SK-N-SH (cell line): ENCODE results near the gene EIF2D. TPM values are rescaled to one million over a fixed set of nuclear protein-coding genes. Genes with fewer than 3 reads are reported as not detected.

Source experiments
- CTCF ChIA-PET: fragments of 300-600, 350-600 bp; formaldehyde crosslinking; extraction: SDS; loops from one replicate; lab custom pipeline; 2021; lab: Yijun Ruan, JAX
- POLR2A ChIA-PET: fragments of 350-600 bp; sonication (Branson Sonifier 250); formaldehyde crosslinking; extraction: SDS; loops from one replicate; lab custom pipeline; 2020; ENCODE audit warnings: antibody characterized with exemption, inconsistent platforms; lab: Yijun Ruan, JAX
- DNase-seq: peaks from one replicate; pipeline ENCODE4 v3.0.0; 2012
- H2AFZ ChIP-seq: fragments of 200-600 bp; sonication (generic); 2 replicates; pipeline ENCODE4 v1.8.1; 2016; ENCODE audit warnings: antibody characterized with exemption, mild to moderate bottlenecking, low read depth
- H3F3A ChIP-seq: fragments of 200-600 bp; sonication (generic); replicated peaks from 2 replicates; pipeline ENCODE3; 2016; ENCODE audit warnings: antibody characterized with exemption, mild to moderate bottlenecking; ENCODE audit not compliant: insufficient read depth
- H3K27ac ChIP-seq, 2 experiments: fragments of 200-500 bp in 1 of 2; fragments of 200-600 bp in 1 of 2; sonication (Bioruptor generic) in 1 of 2; sonication (generic), shearing (Covaris generic) in 1 of 2; 2 replicates each; pipeline versions ENCODE4 v1.5.1 to v1.6.1; 2014 to 2016; ENCODE audit warnings: low read depth in 2 of 2, inconsistent platforms in 1 of 2, low read length in 1 of 2, mild to moderate bottlenecking in 1 of 2, mixed read lengths in 1 of 2
- H3K27me3 ChIP-seq: fragments of 200-600 bp; sonication (generic), shearing (Covaris generic); 2 replicates; pipeline ENCODE4 v1.6.1; 2016; ENCODE audit warnings: mixed run types; ENCODE audit not compliant: insufficient read depth
- H3K36me3 ChIP-seq, 2 experiments: fragments of 200-500 bp in 1 of 2; fragments of 200-600 bp in 1 of 2; sonication (Bioruptor generic) in 1 of 2; sonication (generic) in 1 of 2; replicated peaks in 1 of 2; 2 replicates each; pipeline versions ENCODE3 to v1.5.1; 2014 to 2016; ENCODE audit warnings: low read length in 1 of 2, mild to moderate bottlenecking in 1 of 2; ENCODE audit not compliant: insufficient read depth in 2 of 2, control insufficient read depth in 1 of 2
- H3K4me1 ChIP-seq, 2 experiments: fragments of 200-500 bp in 1 of 2; fragments of 200-600 bp in 1 of 2; sonication (Bioruptor generic) in 1 of 2; sonication (generic), shearing (Covaris generic) in 1 of 2; 2 replicates each; pipeline versions ENCODE4 v1.5.1 to v1.6.1; 2014 to 2016; ENCODE audit warnings: low read depth in 1 of 2, low read length in 1 of 2, mixed run types in 1 of 2; ENCODE audit not compliant: insufficient read depth in 2 of 2, control insufficient read depth in 1 of 2
- H3K4me2 ChIP-seq: fragments of 200-600 bp; sonication (generic), shearing (Covaris generic); 2 replicates; pipeline ENCODE4 v1.6.1; 2017; ENCODE audit warnings: mixed run types
- H3K4me3 ChIP-seq, 2 experiments: fragments of 200-500 bp in 1 of 2; fragments of 200-600 bp in 1 of 2; sonication (Bioruptor generic) in 1 of 2; sonication (generic), shearing (Covaris generic) in 1 of 2; 2 replicates each; pipeline versions ENCODE4 v1.5.1 to v1.8.1; 2014 to 2016; ENCODE audit warnings: low read depth in 2 of 2, inconsistent platforms in 1 of 2, low read length in 1 of 2, mild to moderate bottlenecking in 1 of 2, mixed read lengths in 1 of 2, moderate library complexity in 1 of 2
- H3K79me2 ChIP-seq: fragments of 200-600 bp; sonication (generic); 2 replicates; pipeline ENCODE4 v1.8.1; 2017; ENCODE audit warnings: mild to moderate bottlenecking; ENCODE audit not compliant: insufficient read depth
- H3K9ac ChIP-seq: fragments of 200-600 bp; sonication (generic); 2 replicates; pipeline ENCODE4 v1.6.1; 2017; ENCODE audit warnings: mixed run types
- H3K9me2 ChIP-seq: fragments of 200-600 bp; sonication (generic); 2 replicates; pipeline ENCODE4 v1.6.1; 2017; ENCODE audit warnings: mixed run types
- H3K9me3 ChIP-seq: fragments of 200-600 bp; sonication (generic); 2 replicates; pipeline ENCODE4 v1.6.1; 2017; ENCODE audit warnings: mixed run types, mild to moderate bottlenecking, moderate library complexity
- H4K20me1 ChIP-seq: fragments of 200-600 bp; sonication (generic); 2 replicates; pipeline ENCODE4 v1.6.1; 2017; ENCODE audit warnings: mild to moderate bottlenecking, mixed run types; ENCODE audit not compliant: insufficient read depth
- CTCF ChIP-seq: fragments of 200-600 bp; sonication (generic); IDR thresholded peaks from 2 replicates; pipeline ENCODE4 v1.6.1; 2017; ENCODE audit warnings: antibody characterized with exemption, mild to moderate bottlenecking, moderate library complexity
- ELF1 ChIP-seq: IDR thresholded peaks from 2 replicates; pipeline ENCODE4 v1.4.0; 2012
- FOSL2 ChIP-seq: IDR thresholded peaks from 2 replicates; pipeline ENCODE4 v1.4.0; 2012; ENCODE audit warnings: low read depth, mild to moderate bottlenecking, moderate library complexity, borderline replicate concordance
- GABPA ChIP-seq: IDR thresholded peaks from 2 replicates; pipeline ENCODE4 v1.4.0; 2012; ENCODE audit warnings: low read depth, mild to moderate bottlenecking
- GATA2 ChIP-seq: sonication (generic); formaldehyde crosslinking; IDR thresholded peaks from 2 replicates; pipeline ENCODE4 v1.5.0; 2020; ENCODE audit warnings: mild to moderate bottlenecking, missing genetic modification reagents
- JUND ChIP-seq: IDR thresholded peaks from 2 replicates; pipeline ENCODE4 v1.4.0; 2012
- NRF1 ChIP-seq: IDR thresholded peaks from 2 replicates; pipeline ENCODE4 v1.6.1; 2012; ENCODE audit warnings: low read depth, mild to moderate bottlenecking, low read length
- PBX3 ChIP-seq: IDR thresholded peaks from 2 replicates; pipeline ENCODE4; 2012
- POLR2AphosphoS5 ChIP-seq: IDR thresholded peaks from 2 replicates; pipeline ENCODE4 v1.6.1; 2012; ENCODE audit warnings: low read depth, low read length
- RAD21 ChIP-seq: IDR thresholded peaks from 2 replicates; pipeline ENCODE4 v1.6.1; 2012; ENCODE audit warnings: mild to moderate bottlenecking, low read length
- SMC3 ChIP-seq: IDR thresholded peaks from 2 replicates; pipeline ENCODE4 v1.6.1; 2012; ENCODE audit warnings: low read depth, low read length, improper control_type of control experiment
- TCF12 ChIP-seq: IDR thresholded peaks from 2 replicates; pipeline ENCODE4 v1.4.0; 2012
- TEAD4 ChIP-seq: IDR thresholded peaks from 2 replicates; pipeline ENCODE4 v1.4.0; 2012; ENCODE audit warnings: mild to moderate bottlenecking, borderline replicate concordance; ENCODE audit not compliant: insufficient read depth
- WGBS: methylation state at CpG from one replicate; pipeline ENCODE4 v1.1.6; 2017; ENCODE audit warnings: low lambda C conversion rate; 5-methylcytosine and 5-hydroxymethylcytosine counted together
- polyA plus RNA-seq, 3 experiments: library from polyadenylated mRNA; depleted of rRNA; stranded (reverse); fragments of >200 nt; gene quantifications; 2 replicates each; pipeline ENCODE4 v1.2.3, GENCODE V29; 2012
- TF ChIP-seq, protein P1 (sequence below): IDR thresholded peaks from 2 replicates; pipeline ENCODE4 v1.4.0; 2012; ENCODE audit warnings: low read depth, borderline replicate concordance

EIF2D gene
- polyA plus RNA-seq, 1 of the 3 experiments (the other 2 are of a cell fraction) = 59.5 TPM

- WGBS = 73% methylated on average over 7 of the region's 7 CpGs
- H3K4me2 ChIP-seq = no peak overlapping the region
- no peaks in the 10 kb centered on the region for H3K9me2 ChIP-seq
- TF ChIP-seq TCF12 = no peak
- no peak for TF ChIP-seq JUND
- TF ChIP-seq, protein P1, sequence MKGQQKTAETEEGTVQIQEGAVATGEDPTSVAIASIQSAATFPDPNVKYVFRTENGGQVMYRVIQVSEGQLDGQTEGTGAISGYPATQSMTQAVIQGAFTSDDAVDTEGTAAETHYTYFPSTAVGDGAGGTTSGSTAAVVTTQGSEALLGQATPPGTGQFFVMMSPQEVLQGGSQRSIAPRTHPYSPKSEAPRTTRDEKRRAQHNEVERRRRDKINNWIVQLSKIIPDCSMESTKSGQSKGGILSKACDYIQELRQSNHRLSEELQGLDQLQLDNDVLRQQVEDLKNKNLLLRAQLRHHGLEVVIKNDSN = no peak
- TF ChIP-seq, all 33 proteins: peak for 0
- H3K27me3 ChIP-seq = peaks cover 16% of the 10 kb centered on the region; the same call in 1 of the 2 replicates
- ChIA-PET CTCF (interaction anchor here (0.7 to 17.9 kb wide), 7 partner anchors 11 to 180 kb away, joined by 3 to 450 read pairs (median 8); partner anchors contain the start of genes DYRK3 and EIF2D), POLR2A (no interaction called here)
- no peaks in the 10 kb centered on the region for H4K20me1 ChIP-seq
- H3K4me1 ChIP-seq = peaks cover 0 to 15% of the 10 kb centered on the region in 2 experiments; a peak in 1 of 4 replicates
- no peaks in the 10 kb centered on the region for H3K9me3 ChIP-seq
- no peaks in the 10 kb centered on the region for H3K79me2 ChIP-seq
- DNase-seq = no peak
- H2AFZ ChIP-seq = no peak overlapping the region
- no peak overlapping the region for H3K27ac ChIP-seq
- H3K9ac ChIP-seq = no peak overlapping the region
- no peak overlapping the region for H3K4me3 ChIP-seq
- H3K36me3 ChIP-seq = no peaks in the 10 kb centered on the region
- peaks cover 6% of the 10 kb centered on the region for H3F3A ChIP-seq
Measured at GRCh38 chr1:206658981-206659273, 46.7 kb upstream of the EIF2D start.

GRCh38 chr1:206658264-206658980, 46.2 kb upstream of the EIF2D start:
- H3K27me3 ChIP-seq = peaks cover 12% of the 10 kb centered on the region; the same call in 1 of the 2 replicates
- no peaks in the 10 kb centered on the region for H3K36me3 ChIP-seq
- TF ChIP-seq ELF1 (no peak), CTCF (peak; percentile 61)
- H4K20me1 ChIP-seq = no peaks in the 10 kb centered on the region
- CTCF ChIA-PET = interaction anchor here (0.6 to 17.9 kb wide), 5 partner anchors 10 to 49 kb away, joined by 3 to 450 read pairs (median 12); partner anchors contain the start of genes DYRK3 and EIF2D
- no peaks in the 10 kb centered on the region for H3K9me3 ChIP-seq
- no peak overlapping the region for H3K27ac ChIP-seq
- no peak overlapping the region for H2AFZ ChIP-seq
- 70% methylated on average over 22 of the region's 22 CpGs for WGBS
- H3K4me2 ChIP-seq = no peak overlapping the region
- POLR2A ChIA-PET = interaction anchor here (0.6 kb wide), 1 partner anchor 23 kb away, joined by 3 read pairs; the partner anchor contains the start of gene DYRK3
- no peaks in the 10 kb centered on the region for H3K79me2 ChIP-seq
- H3K9me2 ChIP-seq = no peaks in the 10 kb centered on the region
- H3K4me3 ChIP-seq = no peak overlapping the region; a peak in 1 of 4 replicates
- H3F3A ChIP-seq = peaks cover 6% of the 10 kb centered on the region
- H3K4me1 ChIP-seq = peaks cover 0 to 11% of the 10 kb centered on the region in 2 experiments; a peak in 1 of 4 replicates
- no peak overlapping the region for H3K9ac ChIP-seq
- peak; percentile 70 for DNase-seq

- Histone ChIP-seq H3K9me3 (no peaks in the 10 kb centered on the region), H3K9ac (no peak overlapping the region), H3K4me3 (no peak overlapping the region), H3K79me2 (no peaks in the 10 kb centered on the region), H4K20me1 (no peaks in the 10 kb centered on the region), H3F3A (peaks cover 6% of the 10 kb centered on the region), H3K4me1 (peaks cover 0 to 11% of the 10 kb centered on the region in 2 experiments; a peak in 1 of 4 replicates), H3K36me3 (no peaks in the 10 kb centered on the region), H3K27me3 (peaks cover 6% of the 10 kb centered on the region; the same call in 1 of the 2 replicates), H3K4me2 (no peak overlapping the region), H3K27ac (no peak overlapping the region), H3K9me2 (no peaks in the 10 kb centered on the region), H2AFZ (no peak overlapping the region)
- CTCF ChIA-PET = interaction anchor here (0.6 to 17.9 kb wide), 5 partner anchors 9 to 48 kb away, joined by 3 to 450 read pairs (median 12); partner anchors contain the start of genes DYRK3 and EIF2D
- no peak for TF ChIP-seq FOSL2
- no peak for TF ChIP-seq RAD21
- no peak for TF ChIP-seq SMC3
- no peak for TF ChIP-seq NRF1
- no peak for TF ChIP-seq TEAD4
- TF ChIP-seq GABPA = no peak
- TF ChIP-seq GATA2 (CRISPR knock-in tag) = no peak
- TF ChIP-seq POLR2AphosphoS5 = no peak
- TF ChIP-seq PBX3 = no peak
- POLR2A ChIA-PET = interaction anchor here (0.6 kb wide), 1 partner anchor 23 kb away, joined by 3 read pairs; the partner anchor contains the start of gene DYRK3
- DNase-seq = no peak
- 83% methylated on average over 6 of the region's 6 CpGs for WGBS
Measured at GRCh38 chr1:206657751-206658150, 45.5 kb upstream of the EIF2D start.
